SK-N-SH (cell line): ENCODE measurements around the gene TMEM196. TPM values are rescaled to one million over a fixed set of nuclear protein-coding genes. Genes with fewer than 3 reads are reported as not detected.

Source experiments
- CTCF ChIA-PET: fragments of 300-600, 350-600 bp; formaldehyde crosslinking; extraction: SDS; loops from one replicate; lab custom pipeline; 2021; lab: Yijun Ruan, JAX
- POLR2A ChIA-PET: fragments of 350-600 bp; sonication (Branson Sonifier 250); formaldehyde crosslinking; extraction: SDS; loops from one replicate; lab custom pipeline; 2020; ENCODE audit warnings: antibody characterized with exemption, inconsistent platforms; lab: Yijun Ruan, JAX
- DNase-seq: peaks from one replicate; pipeline ENCODE4 v3.0.0; 2012
- H2AFZ ChIP-seq: fragments of 200-600 bp; sonication (generic); 2 replicates; pipeline ENCODE4 v1.8.1; 2016; ENCODE audit warnings: antibody characterized with exemption, mild to moderate bottlenecking, low read depth
- H3F3A ChIP-seq: fragments of 200-600 bp; sonication (generic); replicated peaks from 2 replicates; pipeline ENCODE3; 2016; ENCODE audit warnings: antibody characterized with exemption, mild to moderate bottlenecking; ENCODE audit not compliant: insufficient read depth
- H3K27ac ChIP-seq, 2 experiments: fragments of 200-500 bp in 1 of 2; fragments of 200-600 bp in 1 of 2; sonication (Bioruptor generic) in 1 of 2; sonication (generic), shearing (Covaris generic) in 1 of 2; 2 replicates each; pipeline versions ENCODE4 v1.5.1 to v1.6.1; 2014 to 2016; ENCODE audit warnings: low read depth in 2 of 2, inconsistent platforms in 1 of 2, low read length in 1 of 2, mild to moderate bottlenecking in 1 of 2, mixed read lengths in 1 of 2
- H3K27me3 ChIP-seq: fragments of 200-600 bp; sonication (generic), shearing (Covaris generic); 2 replicates; pipeline ENCODE4 v1.6.1; 2016; ENCODE audit warnings: mixed run types; ENCODE audit not compliant: insufficient read depth
- H3K36me3 ChIP-seq, 2 experiments: fragments of 200-500 bp in 1 of 2; fragments of 200-600 bp in 1 of 2; sonication (Bioruptor generic) in 1 of 2; sonication (generic) in 1 of 2; replicated peaks in 1 of 2; 2 replicates each; pipeline versions ENCODE3 to v1.5.1; 2014 to 2016; ENCODE audit warnings: low read length in 1 of 2, mild to moderate bottlenecking in 1 of 2; ENCODE audit not compliant: insufficient read depth in 2 of 2, control insufficient read depth in 1 of 2
- H3K4me1 ChIP-seq, 2 experiments: fragments of 200-500 bp in 1 of 2; fragments of 200-600 bp in 1 of 2; sonication (Bioruptor generic) in 1 of 2; sonication (generic), shearing (Covaris generic) in 1 of 2; 2 replicates each; pipeline versions ENCODE4 v1.5.1 to v1.6.1; 2014 to 2016; ENCODE audit warnings: low read depth in 1 of 2, low read length in 1 of 2, mixed run types in 1 of 2; ENCODE audit not compliant: insufficient read depth in 2 of 2, control insufficient read depth in 1 of 2
- H3K4me2 ChIP-seq: fragments of 200-600 bp; sonication (generic), shearing (Covaris generic); 2 replicates; pipeline ENCODE4 v1.6.1; 2017; ENCODE audit warnings: mixed run types
- H3K4me3 ChIP-seq, 2 experiments: fragments of 200-500 bp in 1 of 2; fragments of 200-600 bp in 1 of 2; sonication (Bioruptor generic) in 1 of 2; sonication (generic), shearing (Covaris generic) in 1 of 2; 2 replicates each; pipeline versions ENCODE4 v1.5.1 to v1.8.1; 2014 to 2016; ENCODE audit warnings: low read depth in 2 of 2, inconsistent platforms in 1 of 2, low read length in 1 of 2, mild to moderate bottlenecking in 1 of 2, mixed read lengths in 1 of 2, moderate library complexity in 1 of 2
- H3K79me2 ChIP-seq: fragments of 200-600 bp; sonication (generic); 2 replicates; pipeline ENCODE4 v1.8.1; 2017; ENCODE audit warnings: mild to moderate bottlenecking; ENCODE audit not compliant: insufficient read depth
- H3K9ac ChIP-seq: fragments of 200-600 bp; sonication (generic); 2 replicates; pipeline ENCODE4 v1.6.1; 2017; ENCODE audit warnings: mixed run types
- H3K9me2 ChIP-seq: fragments of 200-600 bp; sonication (generic); 2 replicates; pipeline ENCODE4 v1.6.1; 2017; ENCODE audit warnings: mixed run types
- H3K9me3 ChIP-seq: fragments of 200-600 bp; sonication (generic); 2 replicates; pipeline ENCODE4 v1.6.1; 2017; ENCODE audit warnings: mixed run types, mild to moderate bottlenecking, moderate library complexity
- H4K20me1 ChIP-seq: fragments of 200-600 bp; sonication (generic); 2 replicates; pipeline ENCODE4 v1.6.1; 2017; ENCODE audit warnings: mild to moderate bottlenecking, mixed run types; ENCODE audit not compliant: insufficient read depth
- CHD2 ChIP-seq: fragments of 150-350 bp; IDR thresholded peaks from 2 replicates; pipeline ENCODE4 v1.6.1; 2018; ENCODE audit warnings: low read length; ENCODE audit not compliant: partially characterized antibody
- ELF1 ChIP-seq: IDR thresholded peaks from 2 replicates; pipeline ENCODE4 v1.4.0; 2012
- EZH2phosphoT487 ChIP-seq: fragments of 200-600 bp; sonication (generic); IDR thresholded peaks from 2 replicates; pipeline ENCODE4 v1.6.1; 2017; ENCODE audit warnings: low read depth, mixed run types, mild to moderate bottlenecking, antibody characterized with exemption, moderate library complexity, borderline replicate concordance
- GABPA ChIP-seq: IDR thresholded peaks from 2 replicates; pipeline ENCODE4 v1.4.0; 2012; ENCODE audit warnings: low read depth, mild to moderate bottlenecking
- JUND ChIP-seq: IDR thresholded peaks from 2 replicates; pipeline ENCODE4 v1.4.0; 2012
- MAX ChIP-seq: IDR thresholded peaks from 2 replicates; pipeline ENCODE4 v1.4.0; 2012; ENCODE audit warnings: low read depth
- MEF2A ChIP-seq: IDR thresholded peaks from 2 replicates; pipeline ENCODE4 v1.4.0; 2012; ENCODE audit warnings: low read depth, borderline replicate concordance
- MXI1 ChIP-seq: IDR thresholded peaks from 2 replicates; pipeline ENCODE4 v1.6.1; 2012; ENCODE audit warnings: mild to moderate bottlenecking, low read depth, low read length, improper control_type of control experiment
- NRF1 ChIP-seq: IDR thresholded peaks from 2 replicates; pipeline ENCODE4 v1.6.1; 2012; ENCODE audit warnings: low read depth, mild to moderate bottlenecking, low read length
- RAD21 ChIP-seq: IDR thresholded peaks from 2 replicates; pipeline ENCODE4 v1.6.1; 2012; ENCODE audit warnings: mild to moderate bottlenecking, low read length
- RFX5 ChIP-seq: IDR thresholded peaks from 2 replicates; pipeline ENCODE4 v1.6.1; 2012; ENCODE audit warnings: mild to moderate bottlenecking, improper control_type of control experiment, low read length
- RXRA ChIP-seq: IDR thresholded peaks from 2 replicates; pipeline ENCODE4 v1.4.0; 2012; ENCODE audit warnings: low read depth, mild to moderate bottlenecking, borderline replicate concordance
- SIN3A ChIP-seq: IDR thresholded peaks from 2 replicates; pipeline ENCODE4 v1.6.1; 2012; ENCODE audit warnings: low read depth, mild to moderate bottlenecking, low read length, moderate library complexity, borderline replicate concordance
- YY1 ChIP-seq: IDR thresholded peaks from 2 replicates; pipeline ENCODE4 v1.4.0; 2012; ENCODE audit warnings: low read depth, mild to moderate bottlenecking
- WGBS: methylation state at CpG from one replicate; pipeline ENCODE4 v1.1.6; 2017; ENCODE audit warnings: low lambda C conversion rate; 5-methylcytosine and 5-hydroxymethylcytosine counted together
- polyA plus RNA-seq, 3 experiments: library from polyadenylated mRNA; depleted of rRNA; stranded (reverse); fragments of >200 nt; gene quantifications; 2 replicates each; pipeline ENCODE4 v1.2.3, GENCODE V29; 2012
- TF ChIP-seq, protein P1 (sequence below): fragments of 200-600 bp; sonication (generic); IDR thresholded peaks from 2 replicates; pipeline ENCODE4 v1.6.1; 2017; ENCODE audit warnings: antibody characterized with exemption, mild to moderate bottlenecking, moderate library complexity
- TF ChIP-seq, protein P2 (sequence below): IDR thresholded peaks from 2 replicates; pipeline ENCODE4 v1.4.0; 2012; ENCODE audit warnings: low read depth, borderline replicate concordance
- TF ChIP-seq, protein P3 (sequence below): IDR thresholded peaks from 2 replicates; pipeline ENCODE4 v1.6.1; 2012; ENCODE audit warnings: mild to moderate bottlenecking, low read depth, low read length, moderate library complexity
- TF ChIP-seq, protein P4 (sequence below): fragments of 150-350 bp; IDR thresholded peaks from 2 replicates; pipeline ENCODE4 v1.6.1; 2017; ENCODE audit warnings: antibody characterized with exemption, low read length, low read depth, borderline replicate concordance

TMEM196 gene
- polyA plus RNA-seq, 1 of the 3 experiments (the other 2 are of a cell fraction) = not detected

DNA sequence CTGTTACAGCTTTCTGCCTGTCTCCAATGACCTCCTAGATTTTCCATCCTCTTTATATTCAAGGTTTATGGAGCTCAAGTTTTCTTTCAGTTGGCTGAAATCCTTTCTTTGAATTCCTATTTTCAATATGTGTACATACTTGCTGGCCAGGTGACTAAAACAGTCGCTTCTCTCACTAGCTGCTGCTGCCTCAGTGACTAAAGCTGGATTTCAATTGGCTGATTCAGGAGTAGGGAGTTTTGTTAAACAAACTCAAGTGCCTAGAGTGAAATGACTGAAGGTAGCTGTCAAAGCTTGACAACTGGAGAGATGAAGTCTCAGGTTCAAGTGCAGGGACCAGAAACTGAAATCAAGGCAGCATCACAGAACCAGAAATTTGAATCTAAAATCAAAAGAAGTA, 57.9 kb downstream of the TMEM196 start:
- no peaks in the 10 kb centered on the region for H3K27me3 ChIP-seq
- no peaks in the 10 kb centered on the region for H3F3A ChIP-seq
- no peak overlapping the region for H3K4me3 ChIP-seq
- no peaks in the 10 kb centered on the region for H3K36me3 ChIP-seq
- H3K27ac ChIP-seq = no peak overlapping the region
- ChIA-PET CTCF (interaction anchor here (1.0 to 7.5 kb wide), 8 partner anchors 10 to 1049 kb away, joined by 3 to 153 read pairs (median 20); no protein-coding TSS in a partner anchor), POLR2A (no interaction called here)
- TF ChIP-seq MXI1 (no peak), ELF1 (no peak), MEF2A (no peak), EZH2phosphoT487 (no peak), GABPA (no peak), NRF1 (no peak), RAD21 (no peak), YY1 (no peak), CHD2 (no peak), MAX (no peak), RXRA (no peak), SIN3A (no peak), JUND (no peak), RFX5 (no peak)
- TF ChIP-seq, protein P1, sequence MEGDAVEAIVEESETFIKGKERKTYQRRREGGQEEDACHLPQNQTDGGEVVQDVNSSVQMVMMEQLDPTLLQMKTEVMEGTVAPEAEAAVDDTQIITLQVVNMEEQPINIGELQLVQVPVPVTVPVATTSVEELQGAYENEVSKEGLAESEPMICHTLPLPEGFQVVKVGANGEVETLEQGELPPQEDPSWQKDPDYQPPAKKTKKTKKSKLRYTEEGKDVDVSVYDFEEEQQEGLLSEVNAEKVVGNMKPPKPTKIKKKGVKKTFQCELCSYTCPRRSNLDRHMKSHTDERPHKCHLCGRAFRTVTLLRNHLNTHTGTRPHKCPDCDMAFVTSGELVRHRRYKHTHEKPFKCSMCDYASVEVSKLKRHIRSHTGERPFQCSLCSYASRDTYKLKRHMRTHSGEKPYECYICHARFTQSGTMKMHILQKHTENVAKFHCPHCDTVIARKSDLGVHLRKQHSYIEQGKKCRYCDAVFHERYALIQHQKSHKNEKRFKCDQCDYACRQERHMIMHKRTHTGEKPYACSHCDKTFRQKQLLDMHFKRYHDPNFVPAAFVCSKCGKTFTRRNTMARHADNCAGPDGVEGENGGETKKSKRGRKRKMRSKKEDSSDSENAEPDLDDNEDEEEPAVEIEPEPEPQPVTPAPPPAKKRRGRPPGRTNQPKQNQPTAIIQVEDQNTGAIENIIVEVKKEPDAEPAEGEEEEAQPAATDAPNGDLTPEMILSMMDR = no peak
- TF ChIP-seq, protein P2, sequence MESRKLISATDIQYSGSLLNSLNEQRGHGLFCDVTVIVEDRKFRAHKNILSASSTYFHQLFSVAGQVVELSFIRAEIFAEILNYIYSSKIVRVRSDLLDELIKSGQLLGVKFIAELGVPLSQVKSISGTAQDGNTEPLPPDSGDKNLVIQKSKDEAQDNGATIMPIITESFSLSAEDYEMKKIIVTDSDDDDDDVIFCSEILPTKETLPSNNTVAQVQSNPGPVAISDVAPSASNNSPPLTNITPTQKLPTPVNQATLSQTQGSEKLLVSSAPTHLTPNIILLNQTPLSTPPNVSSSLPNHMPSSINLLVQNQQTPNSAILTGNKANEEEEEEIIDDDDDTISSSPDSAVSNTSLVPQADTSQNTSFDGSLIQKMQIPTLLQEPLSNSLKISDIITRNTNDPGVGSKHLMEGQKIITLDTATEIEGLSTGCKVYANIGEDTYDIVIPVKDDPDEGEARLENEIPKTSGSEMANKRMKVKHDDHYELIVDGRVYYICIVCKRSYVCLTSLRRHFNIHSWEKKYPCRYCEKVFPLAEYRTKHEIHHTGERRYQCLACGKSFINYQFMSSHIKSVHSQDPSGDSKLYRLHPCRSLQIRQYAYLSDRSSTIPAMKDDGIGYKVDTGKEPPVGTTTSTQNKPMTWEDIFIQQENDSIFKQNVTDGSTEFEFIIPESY = no peak
- TF ChIP-seq, protein P3, sequence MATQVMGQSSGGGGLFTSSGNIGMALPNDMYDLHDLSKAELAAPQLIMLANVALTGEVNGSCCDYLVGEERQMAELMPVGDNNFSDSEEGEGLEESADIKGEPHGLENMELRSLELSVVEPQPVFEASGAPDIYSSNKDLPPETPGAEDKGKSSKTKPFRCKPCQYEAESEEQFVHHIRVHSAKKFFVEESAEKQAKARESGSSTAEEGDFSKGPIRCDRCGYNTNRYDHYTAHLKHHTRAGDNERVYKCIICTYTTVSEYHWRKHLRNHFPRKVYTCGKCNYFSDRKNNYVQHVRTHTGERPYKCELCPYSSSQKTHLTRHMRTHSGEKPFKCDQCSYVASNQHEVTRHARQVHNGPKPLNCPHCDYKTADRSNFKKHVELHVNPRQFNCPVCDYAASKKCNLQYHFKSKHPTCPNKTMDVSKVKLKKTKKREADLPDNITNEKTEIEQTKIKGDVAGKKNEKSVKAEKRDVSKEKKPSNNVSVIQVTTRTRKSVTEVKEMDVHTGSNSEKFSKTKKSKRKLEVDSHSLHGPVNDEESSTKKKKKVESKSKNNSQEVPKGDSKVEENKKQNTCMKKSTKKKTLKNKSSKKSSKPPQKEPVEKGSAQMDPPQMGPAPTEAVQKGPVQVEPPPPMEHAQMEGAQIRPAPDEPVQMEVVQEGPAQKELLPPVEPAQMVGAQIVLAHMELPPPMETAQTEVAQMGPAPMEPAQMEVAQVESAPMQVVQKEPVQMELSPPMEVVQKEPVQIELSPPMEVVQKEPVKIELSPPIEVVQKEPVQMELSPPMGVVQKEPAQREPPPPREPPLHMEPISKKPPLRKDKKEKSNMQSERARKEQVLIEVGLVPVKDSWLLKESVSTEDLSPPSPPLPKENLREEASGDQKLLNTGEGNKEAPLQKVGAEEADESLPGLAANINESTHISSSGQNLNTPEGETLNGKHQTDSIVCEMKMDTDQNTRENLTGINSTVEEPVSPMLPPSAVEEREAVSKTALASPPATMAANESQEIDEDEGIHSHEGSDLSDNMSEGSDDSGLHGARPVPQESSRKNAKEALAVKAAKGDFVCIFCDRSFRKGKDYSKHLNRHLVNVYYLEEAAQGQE = no peak
- TF ChIP-seq, protein P4, sequence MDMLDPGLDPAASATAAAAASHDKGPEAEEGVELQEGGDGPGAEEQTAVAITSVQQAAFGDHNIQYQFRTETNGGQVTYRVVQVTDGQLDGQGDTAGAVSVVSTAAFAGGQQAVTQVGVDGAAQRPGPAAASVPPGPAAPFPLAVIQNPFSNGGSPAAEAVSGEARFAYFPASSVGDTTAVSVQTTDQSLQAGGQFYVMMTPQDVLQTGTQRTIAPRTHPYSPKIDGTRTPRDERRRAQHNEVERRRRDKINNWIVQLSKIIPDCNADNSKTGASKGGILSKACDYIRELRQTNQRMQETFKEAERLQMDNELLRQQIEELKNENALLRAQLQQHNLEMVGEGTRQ = no peak
- H3K9ac ChIP-seq = no peak overlapping the region
- no peaks in the 10 kb centered on the region for H3K79me2 ChIP-seq
- whole genome bisulfite sequencing = 6% methylated on average over 1 of the region's 1 CpG
- no peak overlapping the region for H2AFZ ChIP-seq
- no peak for DNase-seq
- no peaks in the 10 kb centered on the region for H3K9me2 ChIP-seq
- H3K9me3 ChIP-seq = no peaks in the 10 kb centered on the region
- no peak overlapping the region for H3K4me2 ChIP-seq
- no peaks in the 10 kb centered on the region for H3K4me1 ChIP-seq
- H4K20me1 ChIP-seq = no peaks in the 10 kb centered on the region
